SK-N-SH treated with all-trans-retinoic acid at 6 μM for 48 hours (cell line): ENCODE measurements around the gene RABGAP1L.

Experiments used
- ATAC-seq: fragments of 200-7000 bp; cut with Tn5 transposase; 3 replicates; pipeline ENCODE4 v1.9.1; 2020; ENCODE audit warnings: mild to moderate bottlenecking, moderate library complexity
- ARNTL ChIP-seq: fragments of 450-650 bp; formaldehyde crosslinking; IDR thresholded peaks from 2 replicates; pipeline ENCODE4 v1.5.0; 2020; ENCODE audit warnings: low read depth, mild to moderate bottlenecking, moderate library complexity, borderline replicate concordance
- BACH2 ChIP-seq: fragments of 250-450 bp; sonication (Bioruptor Pico); IDR thresholded peaks from 2 replicates; pipeline ENCODE4 v1.9.0; 2021; ENCODE audit warnings: mild to moderate bottlenecking, borderline replicate concordance
- CREB5 ChIP-seq: fragments of 250-450 bp; sonication (Bioruptor Pico); IDR thresholded peaks from 2 replicates; pipeline ENCODE4 v1.5.1; 2020; ENCODE audit warnings: low read depth, mild to moderate bottlenecking, moderate library complexity
- CSDC2 ChIP-seq: fragments of 250-450 bp; sonication (Bioruptor Pico); IDR thresholded peaks from 2 replicates; pipeline ENCODE4 v1.5.0; 2020; ENCODE audit warnings: mild to moderate bottlenecking, moderate library complexity
- CSRNP3 ChIP-seq: fragments of 250-450 bp; sonication (Bioruptor Pico); IDR thresholded peaks from 2 replicates; pipeline ENCODE4 v1.5.1; 2021; ENCODE audit warnings: mild to moderate bottlenecking, moderate library complexity
- ESRRG ChIP-seq: fragments of 250-450 bp; sonication (Bioruptor Pico); IDR thresholded peaks from 2 replicates; pipeline ENCODE4 v1.6.1; 2021; ENCODE audit warnings: mild to moderate bottlenecking
- GLIS3 ChIP-seq: fragments of 250-450 bp; sonication (Bioruptor Pico); IDR thresholded peaks from 2 replicates; pipeline ENCODE4 v1.5.0; 2020; ENCODE audit warnings: mild to moderate bottlenecking, moderate library complexity
- ISL1 ChIP-seq: fragments of 250-450 bp; sonication (Bioruptor Pico); IDR thresholded peaks from 2 replicates; pipeline ENCODE4 v2.1.2; 2022; ENCODE audit warnings: mild to moderate bottlenecking, moderate library complexity
- OSR1 ChIP-seq: fragments of 250-450 bp; sonication (Bioruptor Pico); IDR thresholded peaks from 2 replicates; pipeline ENCODE4 v1.8.0; 2022; ENCODE audit warnings: moderate library complexity, mild to moderate bottlenecking, inconsistent platforms
- PATZ1 ChIP-seq: fragments of 250-450 bp; sonication (Bioruptor Pico); IDR thresholded peaks from 2 replicates; pipeline ENCODE4 v1.8.0; 2020; ENCODE audit warnings: mild to moderate bottlenecking, moderate library complexity, borderline replicate concordance
- POU6F1 ChIP-seq: fragments of 250-450 bp; sonication (Bioruptor Pico); IDR thresholded peaks from 2 replicates; pipeline ENCODE4 v1.8.0; 2021; ENCODE audit warnings: low read depth, mild to moderate bottlenecking, moderate library complexity, borderline replicate concordance
- PPARA ChIP-seq: fragments of 250-450 bp; sonication (Bioruptor Pico); IDR thresholded peaks from 2 replicates; pipeline ENCODE4 v1.5.0; 2020; ENCODE audit warnings: mild to moderate bottlenecking, borderline replicate concordance
- RARB ChIP-seq: fragments of 250-450 bp; sonication (Bioruptor Pico); IDR thresholded peaks from 2 replicates; pipeline ENCODE4 v1.8.0; 2021; ENCODE audit warnings: mild to moderate bottlenecking, moderate library complexity
- SNAI2 ChIP-seq: fragments of 250-450 bp; sonication (Bioruptor Pico); IDR thresholded peaks from 2 replicates; pipeline ENCODE4 v1.5.0; 2020; ENCODE audit warnings: mild to moderate bottlenecking, moderate library complexity
- TCF4 ChIP-seq: fragments of 250-450 bp; sonication (Bioruptor Pico); IDR thresholded peaks from 2 replicates; pipeline ENCODE4 v1.8.0; 2021; ENCODE audit warnings: mild to moderate bottlenecking, moderate library complexity, borderline replicate concordance
- TOX ChIP-seq: fragments of 250-450 bp; sonication (Bioruptor Pico); IDR thresholded peaks from 2 replicates; pipeline ENCODE4 v1.8.0; 2021; ENCODE audit warnings: mild to moderate bottlenecking, moderate library complexity, borderline replicate concordance
- ZC3H10 ChIP-seq: fragments of 250-450 bp; sonication (Bioruptor Pico); IDR thresholded peaks from 2 replicates; pipeline ENCODE4 v1.5.1; 2021; ENCODE audit warnings: mild to moderate bottlenecking, moderate library complexity
- ZFP3 ChIP-seq: fragments of 250-450 bp; sonication (Bioruptor Pico); IDR thresholded peaks from 2 replicates; pipeline ENCODE4 v1.5.0; 2020; ENCODE audit warnings: mild to moderate bottlenecking, moderate library complexity
- ZFP30 ChIP-seq: fragments of 450-650 bp; formaldehyde crosslinking; IDR thresholded peaks from 2 replicates; pipeline ENCODE4 v1.5.0; 2022; ENCODE audit warnings: mild to moderate bottlenecking, moderate library complexity
- ZNF565 ChIP-seq: fragments of 450-650 bp; formaldehyde crosslinking; conservative IDR thresholded peaks from 2 replicates; pipeline ENCODE4 v1.5.0; 2020; ENCODE audit warnings: low read depth, mild to moderate bottlenecking, moderate library complexity
- ZNF70 ChIP-seq: fragments of 450-650 bp; formaldehyde crosslinking; IDR thresholded peaks from 2 replicates; pipeline ENCODE4 v1.5.0; 2020; ENCODE audit warnings: mild to moderate bottlenecking, moderate library complexity
- ZNF8 ChIP-seq: fragments of 450-650 bp; formaldehyde crosslinking; IDR thresholded peaks from 2 replicates; pipeline ENCODE4 v1.5.0; 2020; ENCODE audit warnings: mild to moderate bottlenecking, moderate library complexity
- TF ChIP-seq, protein P1 (sequence below): fragments of 250-450 bp; sonication (Bioruptor Pico); IDR thresholded peaks from 2 replicates; pipeline ENCODE4 v1.5.0; 2020; ENCODE audit warnings: mild to moderate bottlenecking, moderate library complexity

RABGAP1L gene

DNA sequence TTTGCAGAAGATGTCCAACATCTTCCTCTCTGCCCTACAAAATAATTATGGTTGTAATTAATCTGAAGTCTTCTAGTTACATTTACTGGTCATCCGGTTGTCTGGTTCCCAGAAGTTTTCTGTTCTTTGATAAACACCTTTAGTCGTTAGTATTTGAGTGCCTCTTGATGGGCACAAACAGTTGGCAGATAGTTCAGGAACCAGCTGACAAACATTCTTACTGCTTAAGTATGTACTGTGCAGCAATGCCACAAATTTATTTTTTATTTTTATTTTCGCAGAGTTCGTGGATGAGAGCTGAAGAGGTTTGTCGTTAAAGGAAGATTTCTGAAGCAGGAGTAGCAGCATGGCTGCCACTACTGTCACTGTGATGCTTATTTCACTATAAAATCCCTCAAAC lies 84.7 kb downstream of the RABGAP1L start:
- no peak for ATAC-seq
- no peak for TF ChIP-seq ARNTL (CRISPR knock-in tag)
- no peak for TF ChIP-seq ZC3H10
- TF ChIP-seq POU6F1, result no peak
- TF ChIP-seq OSR1 (CRISPR knock-in tag), result no peak
- no peak for TF ChIP-seq PATZ1 (CRISPR knock-in tag)
- no peak for TF ChIP-seq RARB (CRISPR knock-in tag)
- no peak for TF ChIP-seq CREB5 (CRISPR knock-in tag)
- TF ChIP-seq TOX (CRISPR knock-in tag), result no peak
- TF ChIP-seq ZFP3 (CRISPR knock-in tag), result no peak
- TF ChIP-seq SNAI2 (CRISPR knock-in tag), result no peak
- TF ChIP-seq, protein P1, sequence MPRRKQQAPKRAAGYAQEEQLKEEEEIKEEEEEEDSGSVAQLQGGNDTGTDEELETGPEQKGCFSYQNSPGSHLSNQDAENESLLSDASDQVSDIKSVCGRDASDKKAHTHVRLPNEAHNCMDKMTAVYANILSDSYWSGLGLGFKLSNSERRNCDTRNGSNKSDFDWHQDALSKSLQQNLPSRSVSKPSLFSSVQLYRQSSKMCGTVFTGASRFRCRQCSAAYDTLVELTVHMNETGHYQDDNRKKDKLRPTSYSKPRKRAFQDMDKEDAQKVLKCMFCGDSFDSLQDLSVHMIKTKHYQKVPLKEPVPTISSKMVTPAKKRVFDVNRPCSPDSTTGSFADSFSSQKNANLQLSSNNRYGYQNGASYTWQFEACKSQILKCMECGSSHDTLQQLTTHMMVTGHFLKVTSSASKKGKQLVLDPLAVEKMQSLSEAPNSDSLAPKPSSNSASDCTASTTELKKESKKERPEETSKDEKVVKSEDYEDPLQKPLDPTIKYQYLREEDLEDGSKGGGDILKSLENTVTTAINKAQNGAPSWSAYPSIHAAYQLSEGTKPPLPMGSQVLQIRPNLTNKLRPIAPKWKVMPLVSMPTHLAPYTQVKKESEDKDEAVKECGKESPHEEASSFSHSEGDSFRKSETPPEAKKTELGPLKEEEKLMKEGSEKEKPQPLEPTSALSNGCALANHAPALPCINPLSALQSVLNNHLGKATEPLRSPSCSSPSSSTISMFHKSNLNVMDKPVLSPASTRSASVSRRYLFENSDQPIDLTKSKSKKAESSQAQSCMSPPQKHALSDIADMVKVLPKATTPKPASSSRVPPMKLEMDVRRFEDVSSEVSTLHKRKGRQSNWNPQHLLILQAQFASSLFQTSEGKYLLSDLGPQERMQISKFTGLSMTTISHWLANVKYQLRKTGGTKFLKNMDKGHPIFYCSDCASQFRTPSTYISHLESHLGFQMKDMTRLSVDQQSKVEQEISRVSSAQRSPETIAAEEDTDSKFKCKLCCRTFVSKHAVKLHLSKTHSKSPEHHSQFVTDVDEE, result no peak
- TF ChIP-seq PPARA (CRISPR knock-in tag), result no peak
- no peak for TF ChIP-seq GLIS3 (CRISPR knock-in tag)
- TF ChIP-seq ZNF70 (CRISPR knock-in tag), result no peak
- TF ChIP-seq CSDC2 (CRISPR knock-in tag), result no peak
- TF ChIP-seq ESRRG (CRISPR knock-in tag), result no peak
- TF ChIP-seq CSRNP3 (CRISPR knock-in tag), result no peak
- TF ChIP-seq ZFP30 (CRISPR knock-in tag), result no peak
- TF ChIP-seq ZNF8 (CRISPR knock-in tag), result no peak

- ATAC-seq, result no peak
- TF ChIP-seq POU6F1 (no peak), ZC3H10 (no peak), PPARA (CRISPR knock-in tag) (no peak), TCF4 (CRISPR knock-in tag) (no peak), CREB5 (CRISPR knock-in tag) (no peak), ZNF565 (no peak), ARNTL (CRISPR knock-in tag) (no peak), ZFP30 (CRISPR knock-in tag) (no peak), OSR1 (CRISPR knock-in tag) (no peak), GLIS3 (CRISPR knock-in tag) (no peak), SNAI2 (CRISPR knock-in tag) (no peak), CSRNP3 (CRISPR knock-in tag) (no peak), ESRRG (CRISPR knock-in tag) (no peak), ISL1 (no peak), PATZ1 (CRISPR knock-in tag) (no peak), ZNF8 (CRISPR knock-in tag) (no peak), BACH2 (CRISPR knock-in tag) (no peak), TOX (CRISPR knock-in tag) (no peak)
Observed at GRCh38 chr1:174247472-174247871, 88.2 kb downstream of the RABGAP1L start.
